Trophoblast cell (in vitro differentiated cells and primary cell): ENCODE data around the gene ZP3.
"Not testable (repeated sequence)": the region's sequence is repeated elsewhere in the genome, so short reads cannot be mapped to it uniquely, and the experiment has no call there.

Experiments used
- DNase-seq, 2 donors: peaks; one replicate each; pipeline ENCODE4 v3.0.0-alpha.2; 2016
- H2AFZ ChIP-seq: 2 replicates; pipeline ENCODE4 v1.6.1; 2013; ENCODE audit warnings: low read length, moderate library complexity, mild to moderate bottlenecking; ENCODE audit not compliant: insufficient read depth, poor library complexity
- H2AK5ac ChIP-seq: 2 replicates; pipeline ENCODE4 v1.6.1; 2013; ENCODE audit warnings: mild to moderate bottlenecking, low read length
- H2BK120ac ChIP-seq: 2 replicates; pipeline ENCODE4 v1.6.1; 2013; ENCODE audit warnings: low read length, mild to moderate bottlenecking, moderate library complexity; ENCODE audit not compliant: insufficient read depth, poor library complexity
- H2BK12ac ChIP-seq: 2 replicates; pipeline ENCODE4 v1.6.1; 2013; ENCODE audit warnings: mild to moderate bottlenecking, low read length, moderate library complexity
- H2BK5ac ChIP-seq: 2 replicates; pipeline ENCODE4 v1.6.1; 2013; ENCODE audit warnings: low read length, low read depth, moderate library complexity, mild to moderate bottlenecking; ENCODE audit not compliant: poor library complexity
- H3K14ac ChIP-seq: 2 replicates; pipeline ENCODE4 v1.6.1; 2013; ENCODE audit warnings: mild to moderate bottlenecking, low read length
- H3K18ac ChIP-seq: 2 replicates; pipeline ENCODE4 v1.6.1; 2013; ENCODE audit warnings: mild to moderate bottlenecking, low read length
- H3K23ac ChIP-seq: 2 replicates; pipeline ENCODE4 v1.6.1; 2013; ENCODE audit warnings: low read length
- H3K27ac ChIP-seq: 2 replicates; pipeline ENCODE4 v1.5.1; 2013; ENCODE audit warnings: low read depth, mild to moderate bottlenecking, inconsistent platforms, low read length, moderate library complexity
- H3K27me3 ChIP-seq: 2 replicates; pipeline ENCODE4 v1.6.1; 2013; ENCODE audit warnings: inconsistent platforms, mild to moderate bottlenecking, low read length, moderate library complexity; ENCODE audit not compliant: insufficient read depth
- H3K36me3 ChIP-seq, 2 experiments: 1 replicate in 1 of 2; 2 replicates in 1 of 2; pipeline ENCODE4 v1.6.1; 2013; ENCODE audit warnings: low read length in 2 of 2, mild to moderate bottlenecking in 2 of 2, moderate library complexity in 1 of 2; ENCODE audit not compliant: insufficient read depth in 2 of 2, control insufficient read depth in 1 of 2
- H3K4ac ChIP-seq: 2 replicates; pipeline ENCODE4 v1.6.1; 2013; ENCODE audit warnings: low read depth, mild to moderate bottlenecking, low read length, moderate library complexity
- H3K4me1 ChIP-seq, 2 experiments: 1 replicate in 1 of 2; 2 replicates in 1 of 2; pipeline ENCODE4 v1.6.1; 2013; ENCODE audit warnings: low read length in 2 of 2, mild to moderate bottlenecking in 2 of 2, moderate library complexity in 1 of 2; ENCODE audit not compliant: insufficient read depth in 2 of 2, control insufficient read depth in 1 of 2
- H3K4me2 ChIP-seq: 2 replicates; pipeline ENCODE4 v1.6.1; 2013; ENCODE audit warnings: inconsistent platforms, mild to moderate bottlenecking, low read length, moderate library complexity
- H3K4me3 ChIP-seq: 2 replicates; pipeline ENCODE4 v1.5.1; 2013; ENCODE audit warnings: mild to moderate bottlenecking, low read depth, low read length, inconsistent platforms
- H3K79me1 ChIP-seq: one replicate; pipeline ENCODE4 v1.6.1; 2013; ENCODE audit warnings: low read length
- H3K79me2 ChIP-seq: 2 replicates; pipeline ENCODE4 v1.6.1; 2013; ENCODE audit warnings: low read length, mild to moderate bottlenecking; ENCODE audit not compliant: control insufficient read depth, insufficient read depth, poor library complexity
- H3K9ac ChIP-seq: 2 replicates; pipeline ENCODE4 v1.6.1; 2013; ENCODE audit warnings: mild to moderate bottlenecking, low read length
- H3K9me3 ChIP-seq: 2 replicates; pipeline ENCODE4 v1.6.1; 2013; ENCODE audit warnings: low read depth, mild to moderate bottlenecking, control low read depth, inconsistent platforms, low read length; ENCODE audit not compliant: insufficient read depth
- H4K12ac ChIP-seq: 2 replicates; pipeline ENCODE4 v1.6.1; 2013; ENCODE audit warnings: low read depth, mild to moderate bottlenecking, low read length, moderate library complexity
- H4K8ac ChIP-seq: 2 replicates; pipeline ENCODE4 v1.6.1; 2013; ENCODE audit warnings: low read depth, mild to moderate bottlenecking, low read length, moderate library complexity
- H4K91ac ChIP-seq: one replicate; pipeline ENCODE4 v1.6.1; 2013; ENCODE audit warnings: low read depth, mild to moderate bottlenecking, low read length, moderate library complexity
- WGBS: extraction: QIAGEN DNeasy Blood & Tissue Kit; methylation state at CpG from one replicate; pipeline ENCODE4 v1.1.7; 2013; ENCODE audit warnings: missing lambda C conversion rate; ENCODE audit not compliant: insufficient read length, insufficient coverage; ENCODE audit errors: extremely low coverage; 5-methylcytosine and 5-hydroxymethylcytosine counted together

ZP3 gene

DNA sequence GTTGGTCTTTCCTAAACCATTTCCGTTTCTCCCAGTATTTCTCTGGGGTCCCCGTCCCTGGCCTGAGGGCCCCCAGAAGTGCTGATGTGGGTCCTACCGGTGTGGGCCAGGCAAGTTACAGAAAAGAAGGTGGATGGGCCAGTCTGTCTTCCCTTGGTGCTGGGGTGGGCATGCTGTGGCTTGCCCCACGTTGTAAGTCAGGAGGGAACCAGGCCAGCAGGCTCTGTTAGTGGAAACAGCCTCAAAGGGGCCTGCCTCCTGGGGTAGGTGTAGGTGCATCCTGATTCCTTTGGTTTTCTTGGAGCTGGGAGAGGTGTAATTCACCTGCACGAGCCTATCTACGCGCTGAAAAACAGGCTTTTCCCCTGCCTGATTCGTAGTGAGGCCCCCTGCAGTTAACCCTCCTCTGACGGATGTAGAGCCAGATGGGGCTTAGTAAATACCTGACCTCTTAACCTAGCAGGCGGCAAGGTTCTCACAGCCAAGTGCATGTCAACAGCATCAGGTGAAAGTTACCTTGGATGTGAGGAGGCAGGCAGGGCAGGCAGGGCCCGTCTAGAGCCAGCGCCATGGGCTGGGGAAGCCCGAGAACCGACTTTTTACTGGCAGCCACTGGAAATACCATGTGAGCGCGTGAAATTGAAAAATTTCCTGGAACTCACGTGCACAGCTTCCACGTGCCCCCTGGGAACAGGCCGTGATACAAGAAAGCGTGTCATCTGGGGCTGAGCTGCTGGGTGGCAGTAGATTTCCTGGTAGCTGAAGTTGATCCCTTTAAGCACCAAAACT, 61.3 kb downstream of the ZP3 start:
- H2BK5ac ChIP-seq, H3K9me3 ChIP-seq, H3K27me3 ChIP-seq, H2AFZ ChIP-seq, H3K23ac ChIP-seq, H3K4me3 ChIP-seq, H3K4ac ChIP-seq, H3K79me1 ChIP-seq, H3K4me2 ChIP-seq, H3K4me1 ChIP-seq, H3K79me2 ChIP-seq, H4K12ac ChIP-seq, H2BK12ac ChIP-seq, DNase-seq, H4K8ac ChIP-seq, H3K14ac ChIP-seq, H2AK5ac ChIP-seq, H3K18ac ChIP-seq, H2BK120ac ChIP-seq, H3K27ac ChIP-seq, H4K91ac ChIP-seq, H3K9ac ChIP-seq: not testable (repeated sequence)
- no CpG with 5 or more reads among the region's 20 CpGs for WGBS
- peaks cover 10 to 13% of the 10 kb centered on the region in 2 experiments for H3K36me3 ChIP-seq

DNA sequence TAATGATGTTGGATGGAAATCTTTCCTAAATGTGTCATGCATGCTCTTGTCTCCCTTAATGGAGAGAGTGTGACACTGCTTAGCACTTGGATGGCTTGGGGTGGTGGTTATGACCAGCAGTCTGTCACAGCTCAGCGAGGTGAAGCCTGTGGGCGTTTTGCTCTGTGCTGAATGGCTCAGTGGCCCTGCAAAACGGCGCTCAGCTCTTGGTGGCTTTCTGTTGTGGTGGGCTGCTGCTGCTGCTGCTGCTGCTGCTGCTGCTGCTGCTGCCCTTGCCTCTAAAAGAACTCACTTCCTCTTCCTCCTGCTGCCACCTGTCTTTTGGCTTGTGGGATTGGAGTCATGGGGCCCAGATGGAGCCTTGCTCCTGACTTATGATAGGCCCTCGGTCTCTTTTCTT, 61.9 kb downstream of the ZP3 start:
- not testable (repeated sequence) for H3K27me3 ChIP-seq, H3K9ac ChIP-seq, H3K79me1 ChIP-seq, H3K9me3 ChIP-seq, H2BK5ac ChIP-seq, H3K23ac ChIP-seq, H2AFZ ChIP-seq, H2BK120ac ChIP-seq, H3K4me1 ChIP-seq, H2AK5ac ChIP-seq, H3K27ac ChIP-seq, H3K4me2 ChIP-seq, DNase-seq, H4K12ac ChIP-seq, H3K4me3 ChIP-seq, H2BK12ac ChIP-seq, H3K14ac ChIP-seq, H3K18ac ChIP-seq, H4K91ac ChIP-seq, H3K4ac ChIP-seq, H3K79me2 ChIP-seq, H4K8ac ChIP-seq
- WGBS: no CpG with 5 or more reads among the region's 5 CpGs
- peaks cover 10 to 13% of the 10 kb centered on the region in 2 experiments for H3K36me3 ChIP-seq

DNA sequence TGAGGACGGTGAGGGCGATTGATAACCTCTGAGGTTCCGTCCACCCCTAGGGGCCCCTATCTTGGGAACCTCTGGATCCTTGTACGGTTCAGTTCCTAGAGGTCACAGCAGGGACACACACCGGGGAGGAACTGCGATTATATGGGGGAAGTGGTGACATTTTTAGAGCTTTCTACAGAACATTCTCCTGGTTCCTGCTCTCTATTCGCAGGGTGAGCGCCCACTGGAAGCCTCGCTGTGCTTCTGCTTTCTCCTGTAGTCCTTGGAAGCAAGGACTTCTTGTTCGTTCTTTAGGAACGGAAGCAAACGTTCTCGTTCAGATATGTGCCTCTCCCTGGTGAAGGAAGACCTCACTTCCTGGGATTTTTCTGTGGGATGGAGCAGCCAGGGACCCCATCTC, 63.2 kb downstream of the ZP3 start:
- H3K4me3 ChIP-seq: not testable (repeated sequence)
- no CpG with 5 or more reads among the region's 13 CpGs for WGBS

More for the DNA sequence above, 63.2 kb downstream of the ZP3 start:
- not testable (repeated sequence) for H4K8ac ChIP-seq, H3K36me3 ChIP-seq, H3K79me1 ChIP-seq, H3K4ac ChIP-seq, H3K4me1 ChIP-seq, H4K91ac ChIP-seq, H3K79me2 ChIP-seq, H3K27me3 ChIP-seq, H3K9me3 ChIP-seq, H2BK5ac ChIP-seq, H3K14ac ChIP-seq, H3K23ac ChIP-seq, H4K12ac ChIP-seq, DNase-seq, H2BK120ac ChIP-seq, H2AFZ ChIP-seq, H2BK12ac ChIP-seq, H3K27ac ChIP-seq, H3K9ac ChIP-seq, H3K18ac ChIP-seq, H2AK5ac ChIP-seq, H3K4me2 ChIP-seq
